Right renal cortex interstitium (tissue), 3 donors: ENCODE measurements around the gene PDLIM3. TPM values are rescaled to one million over a fixed set of nuclear protein-coding genes. Genes with fewer than 3 reads are reported as not detected.
"Not testable (repeated sequence)": the region's sequence is repeated elsewhere in the genome, so short reads cannot be mapped to it uniquely, and the experiment has no call there.

Experiments used
- DNase-seq, 3 donors: peaks; one replicate each; pipeline ENCODE4 v3.0.0-alpha.2; 2013; ENCODE audit warnings: low read depth in 3 of 3, low spot score in 2 of 3
- polyA plus RNA-seq, 3 donors: library from polyadenylated mRNA; unstranded; fragments of 120-200 nt; gene quantifications; one replicate each; pipeline ENCODE4 v1.2.1, GENCODE V29; 2013; ENCODE audit not compliant: insufficient read length in 3 of 3

Gene PDLIM3
- polyA plus RNA-seq, 3 donors: 2.2 to 4.6 (median 3.6) TPM

GRCh38 chr4:185554365-185555126, 19.2 kb upstream of the PDLIM3 start:
- DNase-seq: no peak

DNA sequence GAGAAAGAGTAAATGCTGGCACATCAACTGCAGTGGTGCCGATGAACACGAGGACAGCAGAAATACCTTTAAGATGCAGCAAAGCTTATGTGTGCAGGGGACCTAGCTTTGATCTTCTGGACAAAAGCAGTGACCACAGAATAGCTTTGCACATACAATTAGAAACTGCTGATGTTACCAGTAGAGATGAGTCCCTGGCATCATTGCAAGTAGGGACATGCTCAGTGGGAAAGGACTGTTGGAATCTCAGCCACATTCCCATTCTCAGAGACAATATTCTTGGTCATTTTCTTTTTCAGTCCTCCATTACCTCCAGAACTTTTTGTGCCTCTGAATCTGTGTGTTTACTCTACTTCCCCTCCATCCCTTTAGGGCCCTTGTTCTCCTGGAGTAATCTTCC, 16.9 kb upstream of the PDLIM3 start:
- DNase-seq: no peak

- DNase-seq: no peak
Measured at GRCh38 chr4:185550933-185551332, 15.6 kb upstream of the PDLIM3 start.

- no peak for DNase-seq
Measured at GRCh38 chr4:185549095-185549639, 13.9 kb upstream of the PDLIM3 start.

GRCh38 chr4:185548587-185548986, 13.3 kb upstream of the PDLIM3 start:
- DNase-seq: no peak

DNA sequence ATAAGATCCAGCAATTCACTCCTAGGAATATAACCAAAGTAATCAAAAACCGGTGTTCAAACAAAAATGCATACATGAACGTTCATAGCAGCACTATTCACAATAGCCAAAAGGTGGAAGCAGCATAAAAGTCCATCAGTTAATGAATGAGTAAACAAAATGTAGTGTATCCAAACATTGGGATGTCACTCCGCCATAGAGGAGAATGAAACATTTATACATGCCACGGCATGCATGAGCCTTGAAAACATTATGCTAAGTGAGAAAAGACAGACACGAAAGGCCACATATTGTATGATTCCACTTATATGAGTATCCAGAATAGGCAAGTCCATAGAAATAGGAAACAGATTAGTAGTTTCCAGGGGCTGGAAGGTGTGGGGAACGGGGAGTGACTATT, 11.0 kb upstream of the PDLIM3 start:
- no peak for DNase-seq

GRCh38 chr4:185542626-185543315, 7.5 kb upstream of the PDLIM3 start:
- DNase-seq: peak in 1 of 3 donors; percentile 66

GRCh38 chr4:185541251-185541727, 6.0 kb upstream of the PDLIM3 start:
- no peak for DNase-seq

DNA sequence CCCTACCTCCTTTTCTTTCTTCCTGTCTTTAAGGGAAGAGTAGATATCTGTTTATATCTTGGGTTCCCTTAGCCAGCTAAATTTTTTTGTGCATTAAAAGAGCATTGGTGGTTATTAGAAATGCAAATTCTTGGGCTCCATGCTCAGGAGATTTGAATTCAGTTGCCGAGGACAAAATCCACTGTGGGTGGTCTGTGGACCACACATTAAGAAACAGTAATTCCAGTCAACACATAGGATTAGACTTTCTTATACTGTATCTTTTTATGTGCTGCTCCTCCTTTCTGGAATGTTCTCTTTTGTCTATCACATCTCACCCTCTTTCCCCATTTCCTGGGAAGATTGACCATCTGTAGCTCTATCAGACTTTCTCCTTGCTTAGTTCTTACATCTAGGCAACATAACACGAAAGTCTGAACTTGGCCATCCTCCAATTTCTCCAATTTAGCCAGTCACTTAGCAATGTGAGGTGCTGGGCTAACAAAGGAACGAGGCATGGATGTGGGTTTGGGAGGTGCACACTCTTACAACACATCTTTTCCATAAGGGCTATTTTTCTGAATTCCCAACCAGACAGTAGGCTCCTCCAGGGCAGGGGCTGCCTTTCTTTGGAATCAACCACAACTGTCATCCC, 5.3 kb upstream of the PDLIM3 start:
- no peak for DNase-seq

DNA sequence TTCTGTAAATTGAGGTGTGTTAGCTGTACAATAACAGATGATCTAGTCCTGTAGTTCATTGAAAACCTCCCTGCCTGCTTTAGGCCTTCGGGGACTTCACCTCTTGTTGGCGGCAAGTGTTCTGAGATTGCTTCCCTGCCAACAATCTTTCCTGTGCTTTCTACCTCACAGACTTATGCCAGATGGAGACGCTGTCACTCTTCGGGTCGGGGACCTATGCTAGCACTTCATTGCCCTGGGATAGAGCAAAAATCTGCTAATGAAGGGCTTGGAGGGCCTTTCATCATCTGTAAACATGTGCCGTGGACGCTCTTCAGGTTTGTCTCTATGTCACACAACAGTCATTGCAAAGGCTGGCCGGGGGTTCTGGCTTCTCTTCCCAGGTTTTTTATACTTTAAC, 4.7 kb upstream of the PDLIM3 start:
- DNase-seq: no peak

- no peak for DNase-seq
Measured at GRCh38 chr4:185538806-185539205, 3.5 kb upstream of the PDLIM3 start.

GRCh38 chr4:185536411-185536709, 1.1 kb upstream of the PDLIM3 start:
- no peak for DNase-seq

DNA sequence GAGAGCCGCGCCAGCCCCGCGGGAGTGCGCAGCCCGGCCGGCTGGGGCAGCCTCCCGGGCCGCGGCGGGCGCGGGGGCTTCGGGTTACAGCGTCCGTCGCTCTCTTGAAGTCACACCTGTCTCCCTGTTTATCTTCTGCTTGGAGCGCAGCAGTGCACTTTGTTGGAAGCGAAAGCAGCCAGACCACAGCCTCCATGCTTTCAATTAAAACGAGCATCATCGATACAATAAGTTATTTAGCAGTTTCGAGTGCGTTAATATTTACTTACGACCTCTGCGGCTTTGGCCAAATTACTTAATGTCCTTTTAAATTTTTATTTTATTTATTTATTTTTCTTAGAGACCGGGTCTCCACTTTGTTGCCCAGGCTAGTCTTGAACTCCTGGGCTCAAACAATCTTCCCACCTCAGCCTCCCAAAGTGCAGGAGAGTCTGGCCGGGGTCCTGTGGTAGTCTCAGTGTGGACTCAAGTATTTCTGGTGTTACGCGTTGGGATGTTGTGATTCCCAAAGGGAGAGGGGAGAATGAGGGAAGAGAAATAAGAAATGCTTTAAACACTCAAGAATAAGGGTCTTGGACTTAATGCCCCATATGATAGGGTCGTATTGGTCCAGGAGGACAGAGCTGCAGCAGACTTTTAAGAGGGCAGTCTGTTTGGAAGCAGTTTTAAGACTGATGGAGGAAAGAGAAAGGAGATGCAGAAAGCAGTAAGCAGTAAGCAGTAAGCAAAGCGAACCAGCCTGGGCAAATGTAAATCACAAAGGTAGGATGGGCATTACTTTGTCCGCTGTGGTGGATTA, 504 bp upstream of the PDLIM3 start:
- no peak for DNase-seq

DNA sequence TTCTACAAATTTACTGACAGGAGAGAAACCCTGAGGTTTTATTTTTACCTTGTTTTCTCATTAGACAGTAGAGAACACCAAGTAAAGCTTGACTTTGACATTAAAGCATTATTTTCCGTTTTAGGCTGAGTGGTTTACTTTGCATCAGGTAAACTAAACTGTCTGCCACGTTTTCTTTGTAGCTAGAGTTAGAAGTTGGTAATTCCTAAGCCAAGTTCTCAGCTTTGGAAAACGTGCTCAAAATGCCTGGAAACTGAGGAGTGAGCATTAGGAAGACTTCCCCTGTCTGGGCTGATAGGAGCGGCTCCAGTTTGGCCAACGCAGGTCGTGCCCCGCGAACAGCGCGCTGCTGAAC, 819 bp downstream of the PDLIM3 start:
- no peak for DNase-seq

DNA sequence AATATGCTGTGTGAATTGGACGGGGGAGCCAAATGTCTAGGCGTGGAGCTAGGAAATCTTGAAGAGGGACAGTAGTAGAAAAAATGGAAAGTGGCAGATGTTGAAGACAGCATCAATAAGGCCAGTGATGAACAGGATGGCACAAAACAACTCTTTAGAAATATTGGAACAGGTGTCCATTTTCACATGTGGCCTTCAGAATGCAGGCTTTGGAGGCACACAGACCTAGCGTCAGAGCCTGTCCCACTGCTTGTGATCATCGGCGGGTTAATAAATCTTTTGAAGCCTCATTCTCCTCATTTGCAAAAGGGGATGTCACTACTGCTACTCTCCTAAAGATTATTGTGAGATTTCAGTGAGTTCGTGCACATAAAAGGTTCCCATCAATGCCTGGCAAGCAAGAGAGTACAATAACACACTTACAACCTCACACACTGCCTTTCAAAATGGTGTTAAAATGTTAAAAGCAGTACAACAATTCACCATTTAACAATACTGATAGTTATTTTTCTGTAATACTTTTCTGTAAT, 2.4 kb downstream of the PDLIM3 start:
- DNase-seq: no peak

DNA sequence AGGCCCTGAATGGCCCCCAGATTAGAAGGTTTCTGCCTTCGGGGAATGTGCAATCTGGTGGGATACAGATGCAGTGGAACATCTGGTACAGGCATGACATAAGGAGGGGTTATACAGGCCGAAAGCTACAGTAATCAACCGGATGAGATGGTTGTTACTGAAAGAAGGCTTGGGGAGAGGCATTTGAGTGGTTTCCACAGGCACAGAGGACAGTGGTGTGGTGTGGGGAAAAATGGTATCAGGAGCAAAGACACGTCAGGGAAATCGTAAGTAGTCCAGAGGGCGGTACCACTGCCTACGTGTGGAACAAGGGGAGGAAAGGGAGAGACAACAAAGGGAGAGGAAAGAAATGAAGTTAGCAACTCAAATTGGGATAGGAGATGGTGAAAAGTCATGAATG, 3.0 kb downstream of the PDLIM3 start:
- DNase-seq: no peak

DNA sequence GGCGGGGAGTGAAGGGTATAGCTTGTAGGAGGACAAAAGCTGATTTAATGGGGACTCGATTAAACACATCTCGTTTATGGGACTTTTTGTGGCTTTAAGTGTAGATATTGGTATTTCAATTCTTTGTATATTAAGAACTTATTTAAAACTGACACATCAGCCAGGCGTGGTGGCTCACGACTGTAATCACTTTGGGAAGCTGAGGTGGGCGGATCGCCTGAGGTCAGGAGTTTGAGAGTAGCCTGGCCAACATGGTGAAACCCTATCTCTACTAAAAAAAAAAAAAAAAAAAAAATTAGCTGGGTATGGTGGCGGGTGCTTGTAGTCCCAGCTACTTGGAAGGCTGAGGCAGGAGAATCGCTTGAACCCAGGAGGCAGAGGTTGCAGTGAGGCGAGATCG, 3.7 kb downstream of the PDLIM3 start:
- not testable (repeated sequence) for DNase-seq

GRCh38 chr4:185529413-185529812, 5.9 kb downstream of the PDLIM3 start:
- no peak for DNase-seq

DNA sequence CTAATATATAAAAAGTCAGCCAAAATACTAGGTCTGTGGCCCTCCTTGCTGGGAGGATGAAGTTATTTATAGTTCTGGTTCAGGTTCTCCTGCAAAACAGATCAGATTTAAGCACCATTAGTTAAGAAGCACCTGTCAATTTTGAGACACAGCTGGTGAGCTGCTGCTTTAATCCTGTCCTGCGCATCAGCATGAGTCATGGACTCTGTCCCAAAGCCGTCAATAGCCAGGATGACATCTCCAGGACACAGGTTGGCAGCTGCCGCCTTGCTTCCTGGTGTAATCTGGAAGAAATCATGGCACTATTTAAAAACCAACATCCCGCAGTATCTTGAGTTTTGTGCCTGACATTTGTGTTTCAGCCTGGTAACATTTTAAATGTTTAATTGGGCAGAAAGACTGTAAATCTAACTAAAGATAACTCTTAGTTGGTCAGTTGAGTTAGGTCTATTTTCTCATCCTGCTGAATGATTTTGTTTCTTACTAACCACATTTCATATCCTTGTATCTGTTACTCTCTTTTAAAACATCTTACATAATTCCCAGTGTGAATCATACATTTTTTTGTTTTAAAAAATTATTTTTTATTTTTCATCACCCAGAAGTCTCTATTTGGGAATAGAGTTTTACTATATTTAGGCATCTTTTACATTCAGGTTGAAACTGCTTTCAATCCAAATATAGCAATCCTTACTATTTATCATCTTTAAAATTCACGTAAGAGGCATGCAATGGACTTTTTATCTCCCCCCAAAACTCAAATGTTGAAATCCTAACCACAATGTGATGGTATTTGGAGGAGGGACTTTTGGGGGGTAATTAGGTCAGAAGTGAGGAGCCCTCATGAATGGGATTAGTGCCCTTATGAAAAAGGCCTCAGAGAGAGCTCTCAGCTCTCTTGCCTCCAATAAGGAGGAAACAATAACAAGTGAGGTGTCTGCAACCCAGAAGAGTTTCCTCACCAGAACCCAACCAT, 10.1 kb downstream of the PDLIM3 start:
- no peak for DNase-seq
